Peyer's patch (tissue), 4 donors: ENCODE data around the gene BTAF1.

Experiments
- CTCF ChIP-seq, 6 experiments: fragments of 450-650 bp in 4 of 6; fragments of 200-600 bp in 2 of 6; sonication (generic) in 1 of 6; IDR thresholded peaks; one replicate each; pipeline ENCODE4 v1.5.1; 2017 to 2019; ENCODE audit warnings: antibody characterized with exemption in 6 of 6, mild to moderate bottlenecking in 3 of 6, moderate library complexity in 1 of 6
- POLR2A ChIP-seq, 2 donors: fragments of 450-650 bp; IDR thresholded peaks; one replicate each; pipeline ENCODE4 v1.5.1; 2017; ENCODE audit warnings: antibody characterized with exemption in 2 of 2, mild to moderate bottlenecking in 2 of 2, moderate library complexity in 2 of 2

- TF ChIP-seq CTCF (IDR thresholded peaks at IDR 0.05), result no peak
- no peak for TF ChIP-seq POLR2A (IDR thresholded peaks at IDR 0.05)
Measured at GRCh38 chr10:91925022-91925320, 1.4 kb downstream of the BTAF1 start.
